Stimulated activated naive CD8-positive, alpha-beta T cell treated with anti-CD3 and anti-CD28 coated beads, Interleukin-15, Interleukin-2, amounts not matched to agents 100 U/mL and 50 U/mL, for 24 hours (primary cell): ENCODE measurements around the gene ALDH4A1.

Source experiments
- ATAC-seq: fragments of 150-1000 bp; cut with Tn5 transposase; one replicate; pipeline ENCODE4 v1.10.0; 2021
- DNase-seq: peaks from one replicate; pipeline ENCODE4 v3.0.0; 2021

Gene ALDH4A1

DNA sequence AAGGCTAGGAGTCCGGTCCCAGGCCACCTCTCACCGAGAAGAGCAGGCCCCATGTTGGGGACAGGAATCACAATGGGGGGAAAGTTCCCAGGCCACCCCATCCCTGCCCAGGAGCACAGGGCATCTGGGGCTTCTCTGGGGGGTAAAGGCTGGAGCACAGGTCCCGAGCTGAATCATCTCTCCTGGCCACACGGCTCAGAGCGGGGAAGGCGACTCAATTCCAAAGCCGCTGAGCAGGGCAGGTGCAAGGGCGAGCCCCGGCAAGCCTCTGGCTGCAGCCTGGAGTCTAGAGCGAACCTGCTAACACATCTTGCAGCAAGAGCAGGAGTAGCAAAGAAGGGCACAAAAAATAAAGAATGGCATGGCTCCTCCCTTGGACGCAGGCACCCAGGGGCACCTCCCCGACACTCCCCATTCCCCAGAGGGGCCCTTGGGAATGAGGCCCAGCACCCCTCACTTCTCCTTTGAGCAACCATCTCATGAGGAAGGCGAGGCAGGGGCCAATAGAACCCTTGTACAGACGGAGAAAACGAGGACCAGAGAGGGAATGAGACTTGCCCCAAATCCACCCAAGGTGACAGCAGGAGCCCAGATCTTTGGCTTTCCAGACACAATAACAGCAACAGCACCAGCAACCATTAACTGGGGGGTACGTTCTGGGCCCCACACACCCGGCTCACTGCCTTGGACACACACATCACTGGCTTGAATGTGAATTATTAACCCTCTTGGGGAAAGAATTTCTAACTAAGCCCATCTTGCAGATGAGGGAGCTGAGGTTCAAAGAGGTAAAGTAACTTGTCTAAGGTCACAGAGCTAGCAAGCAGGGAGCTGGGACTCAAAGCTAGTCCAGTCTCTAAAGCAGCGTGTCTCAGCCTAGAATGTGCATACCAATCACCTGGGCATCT lies 20.7 kb upstream of the ALDH4A1 start:
- DNase-seq (no peak), ATAC-seq (no peak)

DNA sequence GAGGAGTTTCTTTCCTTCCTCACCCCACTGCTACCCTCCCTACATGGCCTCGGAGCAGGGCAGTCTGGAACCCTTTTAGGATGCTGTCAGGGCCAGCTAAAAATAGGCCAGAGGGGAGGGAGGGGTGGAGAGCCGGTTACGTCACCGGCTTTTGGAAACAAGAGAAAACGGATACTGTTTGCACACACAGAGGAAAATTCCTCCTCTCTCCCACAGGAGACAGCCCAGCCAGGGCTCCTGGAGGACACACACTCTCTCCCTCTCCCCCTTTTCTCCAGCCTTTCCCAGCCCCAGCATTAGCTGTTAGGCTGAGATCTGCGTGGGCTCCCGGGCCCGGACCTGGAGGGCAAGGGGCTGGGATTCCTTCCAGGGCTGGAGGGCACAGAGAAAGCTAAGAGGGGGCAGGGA lies 20.0 kb upstream of the ALDH4A1 start:
- DNase-seq (no peak), ATAC-seq (no peak)

DNA sequence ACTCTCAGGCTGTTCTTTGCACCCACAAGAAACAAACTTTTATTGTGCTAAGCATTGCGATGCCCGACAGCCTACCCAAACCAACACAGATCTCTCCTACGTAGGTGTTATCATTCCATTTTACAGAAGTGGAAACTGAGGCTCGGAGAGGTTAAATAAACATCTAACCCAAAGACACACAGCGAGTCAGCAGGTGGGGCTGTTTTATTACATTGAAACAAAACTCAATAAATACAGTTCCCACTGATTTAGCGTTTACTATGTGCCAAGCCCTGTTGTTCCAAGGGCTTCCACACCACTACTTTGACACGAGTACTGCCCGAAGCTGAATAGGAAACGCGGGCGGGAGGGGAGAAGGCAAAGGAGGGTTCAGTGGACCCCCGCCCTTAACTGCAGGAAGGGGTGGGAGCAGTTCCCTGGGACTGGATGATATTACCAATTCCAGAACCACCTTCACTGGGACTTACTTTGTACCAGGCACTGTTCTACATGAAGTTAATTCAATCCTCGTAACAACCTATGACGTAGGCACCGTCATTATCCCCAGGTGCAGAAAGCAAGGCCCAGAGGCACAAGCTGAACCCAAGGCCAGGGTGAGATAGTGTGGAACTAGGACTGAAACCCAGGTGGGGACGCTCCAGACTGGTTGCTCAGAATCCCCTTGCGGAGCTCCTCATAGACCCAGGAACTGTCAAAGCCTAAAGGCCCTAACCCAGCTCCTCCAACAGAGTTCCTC lies 19.3 kb upstream of the ALDH4A1 start:
- DNase-seq (no peak), ATAC-seq (no peak)

DNA sequence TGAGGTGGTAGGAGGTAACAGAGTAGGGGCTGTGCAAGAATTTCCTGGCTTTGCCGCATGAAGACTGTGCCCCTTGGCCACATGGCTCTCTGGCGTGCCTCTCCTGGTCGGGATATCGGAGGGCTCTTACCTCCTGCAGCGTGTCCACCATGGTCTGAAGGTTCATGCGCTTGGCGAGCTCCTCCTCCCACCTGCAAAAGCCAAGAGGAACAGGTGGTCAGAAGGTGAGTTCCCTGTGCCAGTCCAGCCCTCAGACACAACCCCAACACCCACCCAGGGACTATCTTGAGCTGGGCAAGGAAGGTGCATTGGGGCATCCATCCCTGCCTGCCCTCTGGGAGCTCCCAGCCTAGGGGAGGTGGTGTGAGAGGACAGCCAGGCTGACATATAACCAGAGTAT lies 18.6 kb upstream of the ALDH4A1 start:
- DNase-seq: no peak
- no peak for ATAC-seq

DNA sequence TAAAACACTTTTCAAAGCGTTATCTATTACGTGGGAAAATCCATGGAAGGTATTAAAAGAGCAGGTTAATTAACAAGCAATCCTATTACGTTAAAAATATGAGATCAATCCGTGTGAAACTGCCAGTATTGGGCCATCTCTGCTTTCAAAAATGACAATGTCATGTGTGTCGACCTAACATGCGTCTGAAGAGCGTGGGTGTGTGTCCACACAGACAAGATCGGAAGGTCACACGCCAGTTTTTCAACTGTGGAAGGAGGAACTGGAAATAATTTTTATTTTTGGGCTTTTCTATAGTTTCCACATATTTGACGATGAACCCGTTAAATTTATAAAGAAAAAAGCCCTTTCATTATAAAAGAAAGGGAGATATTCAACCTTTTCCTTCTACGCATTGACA lies 17.6 kb upstream of the ALDH4A1 start:
- no peak for ATAC-seq
- DNase-seq: no peak

DNA sequence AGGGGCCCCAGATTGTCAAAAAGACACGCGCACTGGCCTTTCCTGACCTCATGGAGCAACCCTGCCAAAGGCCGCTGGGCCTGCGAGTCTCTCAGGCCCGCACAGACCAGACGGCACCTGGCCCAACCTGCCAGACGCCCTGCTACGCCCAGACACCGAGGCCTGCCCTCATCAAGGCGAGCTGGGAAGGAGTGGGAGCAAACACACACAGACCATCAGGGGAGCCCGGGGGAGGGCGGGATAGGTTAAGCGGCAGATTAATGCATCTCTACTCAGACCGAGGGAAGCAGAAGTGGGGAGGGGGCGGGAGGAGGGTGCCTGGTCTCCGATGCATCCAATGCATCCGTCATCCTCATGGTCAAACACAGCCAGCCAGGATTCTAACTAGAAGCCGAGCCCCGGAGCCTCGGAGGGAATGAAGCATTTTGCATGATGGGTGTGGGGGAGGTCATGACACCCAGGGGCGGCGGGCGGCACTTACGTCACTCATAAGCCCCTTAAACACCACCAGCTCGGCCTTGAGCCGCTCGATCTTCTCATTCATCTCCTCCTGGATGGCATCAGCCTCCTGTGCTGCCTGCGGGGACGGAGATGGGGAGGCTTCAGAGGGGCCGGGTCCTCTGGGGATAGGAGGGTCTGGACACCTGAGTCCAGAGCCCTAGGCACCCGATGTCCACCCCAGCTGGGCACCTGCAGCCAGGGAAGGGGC lies 17.0 kb upstream of the ALDH4A1 start:
- ATAC-seq: no peak
- no peak for DNase-seq

DNA sequence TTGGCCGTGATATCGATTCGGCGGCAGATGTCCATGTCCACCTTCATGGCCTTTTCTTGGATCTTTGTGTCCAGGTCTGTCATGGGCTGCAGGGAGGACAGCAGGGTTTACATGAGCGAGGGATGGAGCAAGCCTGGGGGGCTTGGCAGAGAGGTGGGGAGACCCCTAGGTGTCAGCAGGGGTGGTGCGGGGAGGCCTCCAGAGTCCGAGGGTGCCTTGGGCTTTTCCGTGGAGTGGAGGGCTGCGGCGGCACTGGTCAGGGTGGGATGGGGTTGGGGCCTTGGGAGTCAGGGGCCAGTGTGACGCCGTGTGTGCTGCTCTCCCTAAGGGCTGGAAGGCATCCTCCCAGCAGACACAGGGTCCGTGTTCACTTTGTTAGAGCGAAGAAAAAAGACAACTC lies 16.1 kb upstream of the ALDH4A1 start:
- ATAC-seq: no peak

DNA sequence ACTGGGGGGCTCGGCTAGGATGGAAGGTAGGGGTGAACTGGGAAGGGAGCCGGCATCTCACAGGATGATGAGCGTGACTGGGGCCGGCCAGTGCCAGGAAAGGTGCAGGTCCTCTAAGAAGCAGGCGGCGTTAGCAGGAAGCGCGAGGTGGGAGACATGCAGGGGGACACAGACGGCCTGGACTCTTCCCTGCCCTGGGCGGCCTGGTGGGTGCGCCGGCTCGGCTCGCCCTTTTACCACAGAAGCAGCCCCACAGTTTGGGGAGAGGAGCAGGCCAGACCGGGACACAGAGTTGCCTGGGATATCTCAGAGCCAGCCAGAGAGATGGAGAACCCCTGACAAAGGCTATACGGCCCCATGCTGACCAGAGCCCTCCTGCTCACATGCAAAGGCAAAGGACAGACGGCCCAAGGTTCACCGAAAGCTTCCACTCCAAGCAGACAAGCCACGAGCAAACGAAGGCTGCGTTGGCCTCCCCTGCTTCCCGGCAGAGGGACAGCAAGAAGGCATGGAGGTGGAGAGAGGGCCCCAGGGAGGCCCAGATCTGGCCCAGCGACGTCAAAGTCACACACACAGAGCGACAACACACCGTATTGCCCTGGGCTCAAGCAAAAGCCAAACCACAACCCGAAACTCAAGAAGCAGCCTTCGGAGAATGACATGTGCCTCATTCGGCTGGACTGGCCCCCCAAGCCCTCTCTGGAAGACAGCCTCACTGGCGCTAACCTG lies 14.9 kb upstream of the ALDH4A1 start:
- DNase-seq (no peak), ATAC-seq (no peak)

More for the DNA sequence above, 16.1 kb upstream of the ALDH4A1 start:
- no peak for DNase-seq

DNA sequence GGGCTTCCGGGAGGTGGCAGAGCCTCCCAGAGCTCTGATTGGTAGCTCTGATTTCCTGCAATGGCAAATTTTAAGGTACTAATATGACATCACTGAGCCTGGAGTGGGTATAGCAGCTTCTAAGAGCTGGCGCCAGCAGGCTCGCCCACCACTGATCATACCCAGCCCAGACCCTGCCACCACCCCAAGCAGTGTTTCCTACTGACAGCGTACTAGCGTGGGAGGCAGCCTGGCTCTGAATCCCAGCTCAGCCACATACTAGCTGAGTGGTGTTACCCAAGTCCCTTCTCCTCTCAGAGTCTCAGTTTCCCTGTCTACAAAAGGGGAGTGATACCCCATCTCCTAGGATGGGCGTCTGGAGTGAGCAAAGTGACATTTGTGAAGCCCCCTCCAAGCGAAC lies 13.0 kb upstream of the ALDH4A1 start:
- ATAC-seq (no peak), DNase-seq (no peak)

DNA sequence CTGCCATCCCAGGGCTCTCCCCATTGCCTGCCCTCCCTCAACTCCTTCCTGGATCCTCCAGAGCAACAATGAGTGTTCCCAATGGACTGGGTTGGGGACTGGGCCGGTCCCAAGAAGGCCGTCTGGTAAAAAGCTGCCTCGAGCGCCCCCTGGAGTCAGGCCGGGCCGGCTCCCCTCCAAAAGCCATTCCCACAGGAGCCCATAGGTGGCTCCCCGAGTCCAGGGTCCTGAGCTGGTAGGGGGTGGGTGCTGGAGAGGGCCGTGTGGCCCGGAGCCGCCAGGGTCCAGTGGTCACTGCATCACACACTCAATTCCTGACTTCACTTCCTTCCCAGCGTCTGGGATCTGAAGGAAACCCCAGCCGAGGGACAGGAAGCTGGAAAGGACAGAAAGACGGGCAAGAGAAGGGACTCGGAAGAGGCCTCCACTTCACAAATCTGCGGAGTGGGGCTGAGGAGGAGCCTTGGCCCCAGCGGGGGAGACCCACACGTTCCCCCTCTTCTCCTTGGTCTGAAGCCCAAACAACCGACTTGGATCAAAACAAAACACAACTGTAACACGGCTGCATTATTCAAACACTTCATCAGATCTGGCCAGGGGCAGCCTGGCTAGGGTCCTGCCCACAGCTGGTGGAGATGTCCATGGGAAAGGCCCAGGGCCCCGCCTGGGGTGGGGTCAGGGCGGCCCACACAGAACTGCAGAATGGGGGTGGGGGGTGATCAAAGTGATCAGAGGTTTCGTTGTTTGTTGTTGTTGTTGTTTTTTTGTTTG lies 10.9 kb upstream of the ALDH4A1 start:
- DNase-seq (peak; percentile 85), ATAC-seq (peak; percentile 72)

DNA sequence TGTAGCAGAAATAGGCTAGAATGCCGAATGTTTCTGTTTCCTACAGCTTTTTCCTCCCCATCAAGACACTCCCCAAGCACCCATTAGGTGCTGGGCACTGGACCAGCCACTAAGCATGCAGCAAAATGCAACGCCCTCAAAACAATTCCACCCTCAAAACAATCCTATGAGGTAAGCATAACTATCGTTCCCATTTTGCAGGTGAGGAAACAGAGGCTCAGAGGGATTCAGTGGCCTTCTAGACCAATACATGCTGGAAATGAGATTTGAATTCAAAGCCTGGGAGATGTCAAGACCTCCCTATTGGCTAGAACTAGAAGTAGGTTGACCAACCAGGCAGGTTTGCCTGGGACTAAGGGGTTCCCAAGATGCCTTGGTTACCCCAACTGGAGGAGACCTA lies 10.2 kb upstream of the ALDH4A1 start:
- no peak for ATAC-seq
- no peak for DNase-seq

DNA sequence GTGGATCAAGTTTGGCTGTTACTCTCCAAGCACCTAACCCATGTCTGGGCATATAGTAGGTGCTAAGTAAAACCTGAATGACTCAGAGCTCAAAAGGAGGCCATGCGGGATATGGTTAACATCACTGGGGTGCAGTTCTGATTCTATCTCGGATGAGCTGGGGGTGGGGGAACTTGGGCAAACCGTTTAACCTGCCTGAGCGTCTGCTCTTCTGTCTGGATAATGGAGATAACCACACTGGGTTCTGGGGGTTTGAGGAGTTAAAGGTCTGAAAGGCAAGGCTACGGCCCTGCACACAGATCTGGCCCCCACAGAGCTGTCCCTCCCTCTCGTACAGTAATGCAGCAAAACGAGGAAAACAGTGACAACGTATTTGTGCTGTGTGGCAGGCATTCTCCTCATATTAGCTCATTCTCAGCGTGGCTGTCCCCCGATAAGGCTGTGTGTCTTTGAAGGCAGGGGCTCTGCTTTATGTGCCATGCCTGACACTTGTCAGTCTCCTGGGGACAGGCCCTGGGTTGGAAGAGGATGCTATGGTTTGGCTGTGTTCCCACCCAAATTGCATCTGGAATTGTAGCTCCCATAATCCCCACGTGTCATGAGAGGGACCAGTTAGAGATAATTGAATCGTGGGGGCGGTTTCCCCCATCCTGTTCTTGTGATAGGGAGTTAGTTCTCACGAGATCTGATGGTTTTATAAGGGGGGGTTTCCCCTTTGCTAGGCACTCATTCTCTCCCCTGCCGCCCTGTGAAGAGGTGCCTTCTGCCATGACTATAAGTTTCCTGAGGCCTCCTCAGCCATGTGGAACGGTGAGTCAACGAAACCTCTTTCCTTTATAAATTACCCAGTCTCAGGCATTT lies 6.8 kb upstream of the ALDH4A1 start:
- DNase-seq: peak; percentile 43

DNA sequence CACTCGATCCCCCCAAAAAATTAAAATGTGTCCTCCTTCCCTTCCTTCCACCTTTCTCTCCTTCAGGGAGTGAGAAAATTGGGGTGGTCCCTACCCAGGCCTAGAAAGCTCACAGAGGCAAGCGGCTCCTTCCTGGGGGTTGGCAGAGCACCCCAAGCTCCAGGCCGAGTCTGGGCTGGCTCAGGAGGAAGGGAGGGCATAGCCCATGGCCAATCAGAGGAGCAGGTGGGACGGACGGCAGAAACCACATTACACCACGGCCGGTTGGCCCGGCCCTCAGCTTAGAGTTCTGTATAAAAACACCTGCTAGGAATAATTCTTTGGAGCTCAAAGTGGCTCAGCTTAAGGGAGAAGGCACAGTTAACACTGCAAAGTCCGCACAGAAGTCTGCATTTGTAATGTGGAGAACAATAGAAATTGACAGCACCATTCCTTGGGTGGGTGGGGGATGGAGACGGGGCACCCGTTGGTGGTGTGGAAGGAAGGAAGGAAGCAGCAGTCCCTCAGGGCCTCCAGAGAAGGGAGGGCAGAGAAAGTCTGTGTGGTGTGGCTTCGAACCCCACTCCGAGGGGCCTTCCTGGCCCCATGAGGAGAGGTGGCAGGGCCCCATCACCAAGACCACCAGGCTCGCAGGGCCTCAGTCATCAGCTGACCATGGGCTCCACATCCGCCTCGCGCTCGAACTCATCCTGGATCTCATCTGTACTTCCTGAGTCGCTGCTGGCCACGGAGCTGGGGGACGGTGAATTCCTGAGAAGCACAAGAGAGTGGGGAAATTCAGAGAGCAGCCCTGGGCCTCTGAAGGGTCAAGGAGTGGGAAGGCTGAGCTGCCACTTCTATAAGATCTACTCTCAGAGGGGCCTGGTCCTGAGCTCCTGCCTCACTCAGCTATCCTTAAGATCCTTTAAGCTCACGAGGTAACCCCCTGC lies 5.8 kb upstream of the ALDH4A1 start:
- ATAC-seq: no peak
- DNase-seq: no peak

More for the DNA sequence above, 6.8 kb upstream of the ALDH4A1 start:
- peak; percentile 32 for ATAC-seq

DNA sequence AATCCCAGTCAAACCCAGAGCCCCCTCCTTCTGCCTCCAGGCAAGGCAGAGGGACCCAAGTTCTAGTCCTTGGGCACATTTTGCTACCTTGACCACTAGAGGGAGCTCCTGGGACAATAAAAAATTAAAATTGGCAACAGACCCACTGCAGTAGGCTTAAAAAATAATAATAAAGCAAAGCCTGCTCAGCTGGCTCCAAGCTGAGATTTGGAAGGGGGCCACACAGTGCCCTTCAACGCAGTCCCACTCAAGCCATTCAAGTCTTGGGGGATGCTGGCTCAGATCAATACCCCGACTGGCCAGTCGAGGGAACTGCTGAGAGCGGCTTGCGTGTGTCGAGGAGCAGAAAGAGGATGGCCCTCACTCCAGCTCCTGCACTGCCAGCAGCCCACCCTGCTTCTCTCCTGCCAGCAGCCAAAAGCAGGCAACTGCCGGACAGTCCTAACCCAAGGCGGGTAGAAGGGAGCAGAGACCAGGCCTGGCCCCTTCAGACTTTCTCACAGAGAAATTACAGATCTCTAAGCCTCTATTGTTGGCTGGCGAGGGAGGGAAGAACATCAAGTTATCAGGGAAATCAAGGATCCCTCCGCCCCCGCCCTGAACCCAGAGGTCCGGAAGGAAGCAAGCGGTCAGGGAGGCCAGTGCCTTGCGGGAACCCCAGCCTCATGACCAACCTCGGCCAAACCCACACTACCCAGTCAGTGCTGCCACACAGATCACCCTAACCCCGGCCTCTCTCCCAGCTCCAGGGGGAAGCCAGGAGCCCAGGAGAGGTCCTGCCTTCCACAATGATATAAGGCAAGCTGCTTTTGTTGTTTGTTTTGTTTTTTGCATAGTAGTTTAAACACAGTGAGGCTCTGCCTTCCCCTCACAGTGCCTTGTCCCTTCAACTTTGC lies 4.9 kb upstream of the ALDH4A1 start:
- DNase-seq: peak; percentile 47

DNA sequence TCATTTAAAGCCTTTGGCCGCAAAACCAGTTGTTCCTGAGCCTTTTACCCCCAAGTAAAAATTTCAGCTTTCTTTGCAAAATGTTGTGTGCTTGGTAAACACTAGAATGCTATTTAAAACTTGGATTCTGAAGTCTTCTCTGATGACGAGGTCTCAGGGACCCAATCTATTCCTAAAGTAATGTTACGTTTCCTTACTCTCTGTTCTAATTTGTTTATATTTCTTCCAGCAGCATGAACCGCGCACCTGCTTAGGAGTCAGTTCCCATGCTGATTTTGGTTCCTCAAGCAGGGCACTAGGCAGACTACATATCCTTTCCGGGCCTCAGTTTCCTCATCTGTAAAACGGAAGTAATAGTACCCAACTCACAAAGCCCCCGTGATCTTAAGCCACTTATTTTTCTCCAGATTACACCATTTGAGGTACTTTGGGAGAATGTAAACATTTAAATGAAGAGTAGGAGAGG lies 969 bp upstream of the ALDH4A1 start:
- ATAC-seq (no peak), DNase-seq (no peak)

More for the DNA sequence above, 4.9 kb upstream of the ALDH4A1 start:
- no peak for ATAC-seq

DNA sequence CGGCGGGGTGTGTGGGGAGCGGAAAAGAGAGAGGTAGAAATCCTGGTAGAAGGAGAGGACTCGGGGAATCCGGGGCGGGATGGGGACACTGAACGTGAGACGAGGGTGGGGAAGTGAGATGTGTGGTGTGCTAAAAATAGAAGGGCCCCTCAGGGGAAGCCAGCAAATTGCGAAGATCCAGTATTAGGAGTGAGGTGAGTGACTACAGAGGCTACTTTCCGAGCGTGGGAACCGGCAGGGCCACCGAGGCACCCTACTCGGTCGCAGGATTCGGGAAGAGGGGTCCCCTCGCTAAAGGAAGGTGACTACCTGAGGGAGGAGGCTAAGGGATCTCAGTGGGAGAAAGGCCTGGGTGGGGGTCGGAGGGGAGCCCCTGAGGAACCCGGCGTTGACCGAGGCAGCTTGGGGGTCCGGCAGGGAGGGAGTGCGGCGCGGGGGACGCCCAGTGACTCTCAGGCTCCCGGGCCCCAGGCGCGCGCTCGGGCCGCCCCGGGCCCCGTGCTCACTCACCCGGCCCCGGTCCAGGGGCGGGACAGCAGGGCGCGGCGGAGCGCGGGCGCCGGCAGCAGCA lies 318 bp downstream of the ALDH4A1 start:
- DNase-seq (peak; percentile 24), ATAC-seq (no peak)

DNA sequence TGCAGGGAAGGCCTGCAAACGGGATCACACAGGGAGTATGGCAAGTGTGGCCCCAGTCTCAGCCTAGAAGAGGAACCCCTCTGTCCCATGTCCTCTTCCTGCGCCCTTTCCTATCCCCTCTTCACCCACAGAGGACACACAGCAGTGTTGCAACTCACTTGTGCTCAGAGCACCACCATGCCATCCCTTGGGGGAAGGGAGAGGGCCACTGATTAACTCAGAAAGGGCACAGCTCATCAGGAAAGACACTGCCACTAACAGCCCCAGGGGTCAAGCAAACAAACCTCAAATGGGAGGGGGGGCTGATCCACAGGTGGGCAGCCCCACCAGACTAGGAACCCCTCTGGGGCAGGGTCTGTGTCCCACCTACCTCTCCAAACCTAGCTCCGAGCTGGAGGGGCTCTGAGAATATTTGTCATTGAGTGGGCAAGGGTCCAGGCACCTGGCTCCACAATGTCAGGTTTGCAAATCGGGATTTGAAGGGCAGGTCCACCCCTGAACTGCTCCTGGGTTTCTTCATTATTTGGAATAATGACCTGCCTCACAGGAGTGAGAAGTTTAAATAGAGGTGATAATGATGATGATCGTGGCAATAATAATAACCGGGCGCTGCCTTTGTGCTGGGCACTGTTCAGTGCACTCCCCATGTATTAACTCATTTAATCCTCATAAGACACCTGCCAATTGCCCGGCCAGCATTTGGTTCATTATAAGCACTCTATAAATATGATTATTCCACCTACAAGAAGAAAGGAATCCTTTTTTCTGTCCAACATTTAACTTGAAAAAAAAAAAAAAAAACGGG lies 1.0 kb downstream of the ALDH4A1 start:
- no peak for DNase-seq
- ATAC-seq: no peak
